Vagina (tissue), 2 donors: ENCODE data around the gene PRKAG2.

ENCODE experiments used
- CTCF ChIP-seq, 3 experiments: fragments of 450-650 bp in 2 of 3; fragments of 200-600 bp in 1 of 3; sonication (generic) in 1 of 3; IDR thresholded peaks; one replicate each; pipeline ENCODE4 v1.5.1; 2017 to 2019; ENCODE audit warnings: antibody characterized with exemption in 3 of 3, mild to moderate bottlenecking in 2 of 3, moderate library complexity in 2 of 3
- POLR2AphosphoS5 ChIP-seq, 2 donors: sonication (generic); formaldehyde crosslinking; IDR thresholded peaks; one replicate each; pipeline ENCODE4 v1.9.0; 2017; ENCODE audit warnings: antibody characterized with exemption in 2 of 2, mild to moderate bottlenecking in 2 of 2, low read depth in 1 of 2; ENCODE audit not compliant: insufficient read depth in 1 of 2

GRCh38 chr7:151806204-151806603 is 70.7 kb downstream of the PRKAG2 start:
- no peak for TF ChIP-seq CTCF (IDR thresholded peaks at IDR 0.05)
- TF ChIP-seq POLR2AphosphoS5 (IDR thresholded peaks at IDR 0.05; ENCODE audit: insufficient read depth in 1 of 2, low read depth in 1 of 2) = peak in 1 of 2 donors; percentile 37
